ENCODE data around the gene DDX6.
"Not testable (repeated sequence)": the region's sequence is repeated elsewhere in the genome, so short reads cannot be mapped to it uniquely, and the experiment has no call there.

DDX6 gene

DNA sequence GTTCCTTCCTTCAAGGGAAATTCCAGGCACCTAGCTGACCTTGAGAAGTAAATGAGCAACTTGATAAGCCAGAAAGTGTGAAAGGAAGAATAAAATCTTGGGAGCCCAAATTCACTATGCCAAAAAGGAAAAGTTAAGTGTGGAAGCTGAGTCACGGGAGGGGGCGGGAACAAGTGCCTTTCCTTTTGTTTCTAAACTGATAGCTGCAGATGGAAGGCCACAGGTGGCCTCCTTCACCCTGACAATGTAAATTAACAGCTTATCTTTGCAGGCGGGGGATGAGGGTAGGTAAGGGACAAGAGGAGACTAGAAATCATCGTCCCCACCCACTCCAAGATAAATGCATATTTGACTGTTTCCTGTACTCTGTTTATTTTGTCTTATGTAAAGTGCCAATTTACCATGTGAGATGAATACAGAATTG lies 75.1 kb downstream of the DDX6 start:
- Histone ChIP-seq H3K36me3 (ENCODE audit: low read length) (no peaks in the 10 kb centered on the region), H3F3A (ENCODE audit: insufficient read depth) (no peaks in the 10 kb centered on the region), H3K79me2 (ENCODE audit: insufficient read depth, low read length) (no peaks in the 10 kb centered on the region), H3K27ac (ENCODE audit: low read depth, low read length) (no peak overlapping the region), H2AFZ (ENCODE audit: low read depth, low read length, severe bottlenecking) (no peak overlapping the region), H3K4me2 (ENCODE audit: low read depth, low read length, poor library complexity, severe bottlenecking) (no peak overlapping the region), H3K4me3 (ENCODE audit: insufficient read depth, low read length, poor library complexity, severe bottlenecking) (no peak overlapping the region), H3K27me3 (ENCODE audit: low read length) (no peaks in the 10 kb centered on the region), H4K20me1 (ENCODE audit: low read depth, low read length) (no peaks in the 10 kb centered on the region), H3K9me2 (replicated peaks; ENCODE audit: insufficient read depth, low read length) (no peaks in the 10 kb centered on the region), H3K9me3 (ENCODE audit: insufficient read depth, low read length) (no peaks in the 10 kb centered on the region), H3K9ac (ENCODE audit: low read length) (no peak overlapping the region)
- TF ChIP-seq, protein P1, sequence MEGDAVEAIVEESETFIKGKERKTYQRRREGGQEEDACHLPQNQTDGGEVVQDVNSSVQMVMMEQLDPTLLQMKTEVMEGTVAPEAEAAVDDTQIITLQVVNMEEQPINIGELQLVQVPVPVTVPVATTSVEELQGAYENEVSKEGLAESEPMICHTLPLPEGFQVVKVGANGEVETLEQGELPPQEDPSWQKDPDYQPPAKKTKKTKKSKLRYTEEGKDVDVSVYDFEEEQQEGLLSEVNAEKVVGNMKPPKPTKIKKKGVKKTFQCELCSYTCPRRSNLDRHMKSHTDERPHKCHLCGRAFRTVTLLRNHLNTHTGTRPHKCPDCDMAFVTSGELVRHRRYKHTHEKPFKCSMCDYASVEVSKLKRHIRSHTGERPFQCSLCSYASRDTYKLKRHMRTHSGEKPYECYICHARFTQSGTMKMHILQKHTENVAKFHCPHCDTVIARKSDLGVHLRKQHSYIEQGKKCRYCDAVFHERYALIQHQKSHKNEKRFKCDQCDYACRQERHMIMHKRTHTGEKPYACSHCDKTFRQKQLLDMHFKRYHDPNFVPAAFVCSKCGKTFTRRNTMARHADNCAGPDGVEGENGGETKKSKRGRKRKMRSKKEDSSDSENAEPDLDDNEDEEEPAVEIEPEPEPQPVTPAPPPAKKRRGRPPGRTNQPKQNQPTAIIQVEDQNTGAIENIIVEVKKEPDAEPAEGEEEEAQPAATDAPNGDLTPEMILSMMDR (IDR thresholded peaks at IDR 0.05; ENCODE audit: insufficient read depth, low read length, poor library complexity, severe bottlenecking) = no peak
- no peak for TF ChIP-seq EZH2phosphoT487 (conservative IDR thresholded peaks at IDR 0.05; ENCODE audit: low read length)

DNA sequence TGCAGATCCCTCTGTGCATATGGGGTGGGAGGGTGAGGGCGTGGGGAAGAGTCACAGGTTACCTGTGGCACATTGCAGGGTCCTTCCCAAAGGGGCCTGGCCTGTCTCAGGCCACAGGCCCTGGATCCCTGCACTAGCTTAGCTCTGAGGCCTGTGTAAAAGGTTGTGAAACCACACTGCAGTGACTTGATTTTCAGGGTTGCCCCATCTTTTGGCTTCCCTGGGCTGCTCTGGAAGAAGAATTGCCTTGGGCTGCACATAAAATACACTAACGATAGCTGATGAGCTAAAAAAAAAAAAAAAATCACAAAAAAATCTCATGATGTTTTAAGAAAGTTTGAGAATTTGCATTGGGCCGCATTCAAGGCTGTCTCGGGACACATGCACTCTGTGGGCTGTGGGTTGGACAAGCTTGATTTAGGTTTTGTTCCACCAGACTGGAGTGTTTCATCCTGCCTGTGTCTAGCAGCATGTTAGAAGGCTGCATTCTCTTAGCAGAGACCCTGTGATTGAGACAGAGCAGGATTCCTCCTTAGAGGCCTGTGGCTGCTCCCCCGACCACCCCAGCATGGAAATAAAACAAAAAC lies 75.6 kb downstream of the DDX6 start:
- Histone ChIP-seq H3K79me2 (ENCODE audit: insufficient read depth, low read length) (no peaks in the 10 kb centered on the region), H3K9me3 (ENCODE audit: insufficient read depth, low read length) (no peaks in the 10 kb centered on the region), H3F3A (ENCODE audit: insufficient read depth) (no peaks in the 10 kb centered on the region), H3K4me2 (ENCODE audit: low read depth, low read length, poor library complexity, severe bottlenecking) (no peak overlapping the region), H3K27ac (ENCODE audit: low read depth, low read length) (no peak overlapping the region), H3K4me3 (ENCODE audit: insufficient read depth, low read length, poor library complexity, severe bottlenecking) (no peak overlapping the region), H2AFZ (ENCODE audit: low read depth, low read length, severe bottlenecking) (no peak overlapping the region), H4K20me1 (ENCODE audit: low read depth, low read length) (no peaks in the 10 kb centered on the region), H3K36me3 (ENCODE audit: low read length) (no peaks in the 10 kb centered on the region), H3K9ac (ENCODE audit: low read length) (no peak overlapping the region), H3K27me3 (ENCODE audit: low read length) (no peaks in the 10 kb centered on the region), H3K9me2 (replicated peaks; ENCODE audit: insufficient read depth, low read length) (no peaks in the 10 kb centered on the region)
- TF ChIP-seq, protein P1 (IDR thresholded peaks at IDR 0.05; ENCODE audit: insufficient read depth, low read length, poor library complexity, severe bottlenecking) = no peak
- no peak for TF ChIP-seq EZH2phosphoT487 (conservative IDR thresholded peaks at IDR 0.05; ENCODE audit: low read length)

DNA sequence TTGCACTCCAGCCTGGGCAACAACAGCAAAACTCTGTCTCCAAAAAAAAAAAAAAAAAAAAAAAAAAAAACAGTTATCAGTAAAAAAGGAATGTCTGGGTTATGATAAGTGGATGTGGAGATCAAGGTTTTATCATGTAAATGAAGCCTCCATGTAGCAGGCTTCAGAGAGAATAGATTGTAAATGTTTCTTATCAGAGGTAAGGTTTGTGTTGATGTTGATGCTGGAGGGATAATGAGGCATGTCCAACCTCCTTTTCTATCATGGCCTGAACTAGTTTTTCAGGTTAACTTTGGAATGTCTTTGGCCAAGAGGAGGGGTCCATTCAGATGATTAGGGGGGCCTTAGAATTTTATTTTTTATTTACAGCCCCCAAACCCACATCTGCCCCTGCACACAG lies 76.1 kb downstream of the DDX6 start:
- no peaks in the 10 kb centered on the region for H3K36me3 ChIP-seq (ENCODE audit: low read length)
- H3K9ac ChIP-seq (ENCODE audit: low read length) = no peak overlapping the region
- H3K4me3 ChIP-seq (ENCODE audit: insufficient read depth, low read length, poor library complexity, severe bottlenecking) = no peak overlapping the region
- TF ChIP-seq, protein P1 (IDR thresholded peaks at IDR 0.05; ENCODE audit: insufficient read depth, low read length, poor library complexity, severe bottlenecking) = no peak
- no peak for TF ChIP-seq EZH2phosphoT487 (conservative IDR thresholded peaks at IDR 0.05; ENCODE audit: low read length)
- H3K4me2 ChIP-seq (ENCODE audit: low read depth, low read length, poor library complexity, severe bottlenecking) = no peak overlapping the region
- no peaks in the 10 kb centered on the region for H3K79me2 ChIP-seq (ENCODE audit: insufficient read depth, low read length)
- no peaks in the 10 kb centered on the region for H4K20me1 ChIP-seq (ENCODE audit: low read depth, low read length)
- H3K9me3 ChIP-seq (ENCODE audit: insufficient read depth, low read length) = no peaks in the 10 kb centered on the region
- H3K27me3 ChIP-seq (ENCODE audit: low read length) = no peaks in the 10 kb centered on the region
- no peaks in the 10 kb centered on the region for H3F3A ChIP-seq (ENCODE audit: insufficient read depth)
- H3K9me2 ChIP-seq (replicated peaks; ENCODE audit: insufficient read depth, low read length) = no peaks in the 10 kb centered on the region
- H3K27ac ChIP-seq (ENCODE audit: low read depth, low read length) = no peak overlapping the region
- H2AFZ ChIP-seq (ENCODE audit: low read depth, low read length, severe bottlenecking) = no peak overlapping the region

DNA sequence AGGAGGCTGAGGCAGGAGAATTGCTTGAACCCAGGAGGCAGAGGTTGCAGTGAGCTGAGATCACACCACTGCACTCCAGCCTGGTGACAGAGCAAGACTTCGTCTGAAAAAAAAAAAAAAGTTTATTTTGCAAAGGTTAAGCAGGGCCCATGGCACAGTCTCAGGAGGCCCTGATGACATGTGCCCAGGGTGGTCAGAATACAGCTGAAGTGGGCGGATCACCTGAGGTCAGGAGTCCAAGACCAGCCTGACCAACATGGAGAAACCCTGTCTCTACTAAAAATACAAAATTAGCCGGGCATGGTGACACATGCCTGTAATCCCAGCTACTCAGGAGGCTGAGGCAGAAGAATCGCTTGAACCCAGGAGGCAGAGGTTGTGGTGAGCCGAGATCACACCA lies 76.5 kb downstream of the DDX6 start:
- H3K9me3 ChIP-seq (ENCODE audit: insufficient read depth, low read length); H4K20me1 ChIP-seq (ENCODE audit: low read depth, low read length); H3K27me3 ChIP-seq (ENCODE audit: low read length); H3K9ac ChIP-seq (ENCODE audit: low read length); H3F3A ChIP-seq (ENCODE audit: insufficient read depth); H3K4me3 ChIP-seq (ENCODE audit: insufficient read depth, low read length, poor library complexity, severe bottlenecking); H3K27ac ChIP-seq (ENCODE audit: low read depth, low read length); H3K9me2 ChIP-seq (replicated peaks; ENCODE audit: insufficient read depth, low read length); H3K4me2 ChIP-seq (ENCODE audit: low read depth, low read length, poor library complexity, severe bottlenecking); H3K79me2 ChIP-seq (ENCODE audit: insufficient read depth, low read length); H2AFZ ChIP-seq (ENCODE audit: low read depth, low read length, severe bottlenecking); H3K36me3 ChIP-seq (ENCODE audit: low read length): not testable (repeated sequence)
